ENCODE results near the gene BMP7. TPM values are rescaled to one million over a fixed set of nuclear protein-coding genes. Genes with fewer than 3 reads are reported as not detected.

The BMP7 gene
- total RNA-seq, 3 donors from 2014 or later (not counting 1 experiment from before 2014, with no cell fraction given): not detected

- no peak overlapping the region for H3K27ac Mint-ChIP-seq
- peaks cover 5 to 6% of the 10 kb centered on the region in 2 donors for H3K4me1 Mint-ChIP-seq
- H3K36me3 ChIP-seq (ENCODE audit: control insufficient read depth, insufficient read depth, low read length): no peaks in the 10 kb centered on the region
- H3K9me3 Mint-ChIP-seq: no peaks in the 10 kb centered on the region
- no peak overlapping the region for H3K4me3 ChIP-seq (ENCODE audit: low read length)
- no peaks in the 10 kb centered on the region for H3K36me3 Mint-ChIP-seq
- intact Hi-C loops (cut with micrococcal nuclease): no loop called here
- no peaks in the 10 kb centered on the region for H3K9me3 ChIP-seq (ENCODE audit: control insufficient read depth, insufficient read depth, low read length)
- ATAC-seq (peak in 1 of 3 donors; percentile 34), DNase-seq (no peak)
- no peaks in the 10 kb centered on the region for H3K27me3 ChIP-seq (ENCODE audit: control insufficient read depth, insufficient read depth, low read length)
- H3K4me3 Mint-ChIP-seq: no peak overlapping the region
- WGBS (ENCODE audit: insufficient coverage): 47% methylated on average over 2 of the region's 2 CpGs
- H3K27me3 Mint-ChIP-seq (ENCODE audit: low read depth in 2 of 2): peaks cover 7 to 23% of the 10 kb centered on the region in 2 donors
- no peaks in the 10 kb centered on the region for H3K4me1 ChIP-seq (ENCODE audit: control insufficient read depth, insufficient read depth, low read length)
- H3K27ac ChIP-seq (ENCODE audit: low read length): no peak overlapping the region
- TF ChIP-seq CTCF (IDR thresholded peaks at IDR 0.05): no peak
These were observed 58.2 kb downstream of the BMP7 start for GRCh38 chr20:57208198-57208597.

- Mint-ChIP-seq H3K4me3 (no peak overlapping the region), H3K4me1 (peaks cover 5 to 6% of the 10 kb centered on the region in 2 donors), H3K36me3 (no peaks in the 10 kb centered on the region), H3K9me3 (no peaks in the 10 kb centered on the region), H3K27me3 (ENCODE audit: low read depth in 2 of 2) (peaks cover 7 to 22% of the 10 kb centered on the region in 2 donors), H3K27ac (no peak overlapping the region)
- DNase-seq (no peak), ATAC-seq (no peak)
- intact Hi-C loops (cut with micrococcal nuclease): no loop called here
- 100% methylated on average over 2 of the region's 3 CpGs for WGBS (ENCODE audit: insufficient coverage)
- Histone ChIP-seq H3K9me3 (ENCODE audit: control insufficient read depth, insufficient read depth, low read length) (no peaks in the 10 kb centered on the region), H3K4me3 (ENCODE audit: low read length) (no peak overlapping the region), H3K4me1 (ENCODE audit: control insufficient read depth, insufficient read depth, low read length) (no peaks in the 10 kb centered on the region), H3K27me3 (ENCODE audit: control insufficient read depth, insufficient read depth, low read length) (no peaks in the 10 kb centered on the region), H3K36me3 (ENCODE audit: control insufficient read depth, insufficient read depth, low read length) (no peaks in the 10 kb centered on the region), H3K27ac (ENCODE audit: low read length) (no peak overlapping the region)
- no peak for TF ChIP-seq CTCF (IDR thresholded peaks at IDR 0.05)
These were observed 59.2 kb downstream of the BMP7 start for GRCh38 chr20:57207251-57207650.

- no peak overlapping the region for H3K4me3 Mint-ChIP-seq
- TF ChIP-seq CTCF (IDR thresholded peaks at IDR 0.05): no peak
These were observed 60.7 kb downstream of the BMP7 start for GRCh38 chr20:57205606-57206219.

GRCh38 chr20:57203986-57204385, 62.5 kb downstream of the BMP7 start:
- Histone ChIP-seq H3K4me1 (ENCODE audit: control insufficient read depth, insufficient read depth, low read length) (no peaks in the 10 kb centered on the region), H3K27ac (ENCODE audit: low read length) (no peak overlapping the region), H3K4me3 (ENCODE audit: low read length) (no peak overlapping the region), H3K36me3 (ENCODE audit: control insufficient read depth, insufficient read depth, low read length) (no peaks in the 10 kb centered on the region), H3K9me3 (ENCODE audit: control insufficient read depth, insufficient read depth, low read length) (no peaks in the 10 kb centered on the region), H3K27me3 (ENCODE audit: control insufficient read depth, insufficient read depth, low read length) (no peaks in the 10 kb centered on the region)
- 82% methylated on average over 7 of the region's 7 CpGs for WGBS (ENCODE audit: insufficient coverage)
- H3K4me3 Mint-ChIP-seq: no peak overlapping the region
- TF ChIP-seq CTCF (IDR thresholded peaks at IDR 0.05): no peak
- H3K4me1 Mint-ChIP-seq: peaks cover 5 to 6% of the 10 kb centered on the region in 2 donors
- H3K9me3 Mint-ChIP-seq: no peaks in the 10 kb centered on the region
- H3K27me3 Mint-ChIP-seq (ENCODE audit: low read depth in 2 of 2): peaks cover 2 to 14% of the 10 kb centered on the region in 2 donors
- no peaks in the 10 kb centered on the region for H3K36me3 Mint-ChIP-seq
- H3K27ac Mint-ChIP-seq: no peak overlapping the region
- ATAC-seq (no peak), DNase-seq (no peak)
- intact Hi-C loops (cut with micrococcal nuclease): no loop called here

More at GRCh38 chr20:57205606-57206219, 60.7 kb downstream of the BMP7 start:
- Histone ChIP-seq H3K27ac (ENCODE audit: low read length) (no peak overlapping the region), H3K27me3 (ENCODE audit: control insufficient read depth, insufficient read depth, low read length) (no peaks in the 10 kb centered on the region), H3K4me1 (ENCODE audit: control insufficient read depth, insufficient read depth, low read length) (no peaks in the 10 kb centered on the region), H3K36me3 (ENCODE audit: control insufficient read depth, insufficient read depth, low read length) (no peaks in the 10 kb centered on the region), H3K4me3 (ENCODE audit: low read length) (no peak overlapping the region), H3K9me3 (ENCODE audit: control insufficient read depth, insufficient read depth, low read length) (no peaks in the 10 kb centered on the region)
- Mint-ChIP-seq H3K27ac (no peak overlapping the region), H3K36me3 (no peaks in the 10 kb centered on the region), H3K4me1 (peaks cover 5 to 6% of the 10 kb centered on the region in 2 donors), H3K27me3 (ENCODE audit: low read depth in 2 of 2) (peaks cover 2 to 14% of the 10 kb centered on the region in 2 donors), H3K9me3 (no peaks in the 10 kb centered on the region)
- intact Hi-C loops (cut with micrococcal nuclease): no loop called here
- no peak for DNase-seq
- ATAC-seq: no peak
- WGBS (ENCODE audit: insufficient coverage): 73% methylated on average over 12 of the region's 12 CpGs

Data from natural killer cell (primary cell).